Activated gamma-delta T cell treated with Interleukin-2 at 50 U/mL for 16 hours (primary cell): ENCODE results near the gene PSORS1C2.
"Not testable (repeated sequence)": the region's sequence is repeated elsewhere in the genome, so short reads cannot be mapped to it uniquely, and the experiment has no call there.

ENCODE experiments used
- DNase-seq: peaks from one replicate; pipeline ENCODE4 v3.0.0-alpha.2; 2020

The PSORS1C2 gene

DNA sequence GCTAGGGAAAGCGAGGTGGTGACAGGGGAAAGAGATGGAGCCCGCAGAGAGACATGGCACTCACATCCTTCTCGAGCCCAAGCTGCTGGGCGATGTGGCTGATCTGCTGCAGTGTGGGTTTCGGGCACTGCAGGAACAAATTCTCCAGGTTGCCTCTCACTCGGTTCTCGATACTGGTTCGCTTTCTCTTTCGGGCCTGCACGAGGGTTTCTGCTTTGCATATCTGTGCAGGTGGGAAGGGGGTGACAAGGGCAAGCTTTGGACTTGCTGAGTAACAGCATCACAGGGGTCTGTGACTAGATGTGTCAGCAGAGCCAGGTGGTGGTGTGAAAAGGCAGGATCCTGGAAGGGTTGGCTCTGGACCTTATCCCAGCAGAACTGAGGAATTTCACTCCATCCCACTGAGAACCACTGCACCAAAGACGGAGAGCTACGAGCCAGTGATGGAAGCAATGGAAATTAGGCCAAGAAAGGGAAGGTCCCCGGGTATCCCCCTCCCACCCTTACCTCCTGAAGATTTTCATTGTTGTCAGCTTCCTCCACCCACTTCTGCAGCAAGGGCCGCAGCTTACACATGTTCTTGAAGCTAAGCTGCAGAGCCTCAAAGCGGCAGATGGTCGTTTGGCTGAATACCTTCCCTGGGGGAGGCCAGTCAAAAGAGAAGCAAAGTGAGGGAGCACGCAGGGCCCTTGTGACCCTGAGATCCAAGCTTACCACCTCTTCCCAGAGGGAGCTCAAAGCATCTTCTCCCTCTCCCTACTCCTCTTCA is 26.4 kb upstream of the PSORS1C2 start:
- DNase-seq, result not testable (repeated sequence)

DNA sequence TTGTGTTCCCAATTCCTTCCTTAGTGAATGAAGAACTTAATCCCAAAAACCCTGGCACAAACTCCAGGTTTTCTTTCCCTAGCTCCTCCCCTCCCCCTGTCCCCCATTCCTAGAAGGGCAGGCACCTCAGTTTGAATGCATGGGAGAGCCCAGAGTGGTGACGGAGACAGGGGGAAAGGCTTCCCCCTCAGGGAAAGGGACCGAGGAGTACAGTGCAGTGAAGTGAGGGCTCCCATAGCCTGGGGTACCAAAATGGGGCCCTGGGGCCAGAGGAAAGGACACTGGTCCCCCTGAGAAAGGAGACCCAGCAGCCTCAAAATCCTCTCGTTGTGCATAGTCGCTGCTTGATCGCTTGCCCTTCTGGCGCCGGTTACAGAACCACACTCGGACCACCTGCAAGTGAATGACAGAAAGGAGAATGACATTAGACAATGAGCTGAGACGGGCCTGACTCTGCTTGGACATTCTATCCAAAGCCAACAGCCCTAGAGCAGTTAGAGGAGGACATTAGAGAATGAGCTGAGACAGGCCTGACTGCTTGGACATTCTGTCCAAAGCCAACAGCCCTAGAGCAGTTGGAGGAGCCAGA is 25.7 kb upstream of the PSORS1C2 start:
- not testable (repeated sequence) for DNase-seq

DNA sequence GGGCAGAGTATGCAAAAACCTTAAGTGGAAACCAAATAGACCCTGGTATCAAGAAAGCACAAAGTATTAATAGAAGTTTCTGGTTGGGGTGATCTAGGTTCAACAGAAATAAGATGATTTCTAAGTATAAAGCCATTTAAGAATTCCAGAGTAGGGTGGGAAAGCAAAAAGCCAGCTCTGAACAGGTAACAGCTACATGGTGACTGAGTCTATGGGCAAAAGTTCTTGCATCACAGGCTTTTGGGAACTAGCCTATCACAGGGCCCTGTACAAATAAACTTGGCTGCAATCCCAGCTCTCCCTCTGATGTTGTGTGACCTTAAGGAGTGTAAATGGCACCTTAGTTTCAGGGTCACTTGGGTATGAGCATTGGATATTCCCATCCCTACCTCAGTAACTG is 25.1 kb upstream of the PSORS1C2 start:
- no peak for DNase-seq

DNA sequence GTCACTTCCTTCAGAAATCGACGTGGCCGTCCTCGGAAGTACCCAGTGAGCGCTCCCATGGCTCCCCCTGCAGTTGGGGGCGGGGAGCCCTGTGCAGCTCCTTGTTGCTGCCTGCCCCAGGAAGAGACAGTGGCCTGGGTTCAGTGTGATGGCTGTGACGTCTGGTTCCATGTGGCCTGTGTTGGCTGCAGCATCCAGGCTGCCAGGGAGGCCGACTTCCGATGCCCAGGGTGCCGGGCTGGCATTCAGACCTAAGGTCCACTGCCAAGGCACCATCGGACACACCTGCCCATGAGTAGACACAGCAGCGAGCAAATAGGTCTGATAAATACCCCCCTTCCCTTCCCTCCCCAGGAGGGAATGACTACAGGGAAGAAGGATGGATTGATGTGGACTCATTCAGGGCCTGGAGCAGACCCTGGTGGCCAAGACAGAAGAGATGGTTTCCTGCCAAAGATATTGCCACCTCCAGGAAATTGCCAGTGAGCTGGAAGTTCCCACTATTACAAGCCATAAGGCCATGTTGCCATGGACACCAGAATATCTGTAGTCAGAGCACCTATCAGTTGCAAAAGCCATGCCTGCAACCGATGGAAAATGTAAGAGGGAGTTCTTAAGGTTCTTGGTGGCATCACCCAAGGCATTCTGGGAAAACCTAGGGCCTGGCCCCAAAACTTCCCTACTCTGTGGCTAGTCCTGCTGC is 23.7 kb upstream of the PSORS1C2 start:
- DNase-seq, result no peak

DNA sequence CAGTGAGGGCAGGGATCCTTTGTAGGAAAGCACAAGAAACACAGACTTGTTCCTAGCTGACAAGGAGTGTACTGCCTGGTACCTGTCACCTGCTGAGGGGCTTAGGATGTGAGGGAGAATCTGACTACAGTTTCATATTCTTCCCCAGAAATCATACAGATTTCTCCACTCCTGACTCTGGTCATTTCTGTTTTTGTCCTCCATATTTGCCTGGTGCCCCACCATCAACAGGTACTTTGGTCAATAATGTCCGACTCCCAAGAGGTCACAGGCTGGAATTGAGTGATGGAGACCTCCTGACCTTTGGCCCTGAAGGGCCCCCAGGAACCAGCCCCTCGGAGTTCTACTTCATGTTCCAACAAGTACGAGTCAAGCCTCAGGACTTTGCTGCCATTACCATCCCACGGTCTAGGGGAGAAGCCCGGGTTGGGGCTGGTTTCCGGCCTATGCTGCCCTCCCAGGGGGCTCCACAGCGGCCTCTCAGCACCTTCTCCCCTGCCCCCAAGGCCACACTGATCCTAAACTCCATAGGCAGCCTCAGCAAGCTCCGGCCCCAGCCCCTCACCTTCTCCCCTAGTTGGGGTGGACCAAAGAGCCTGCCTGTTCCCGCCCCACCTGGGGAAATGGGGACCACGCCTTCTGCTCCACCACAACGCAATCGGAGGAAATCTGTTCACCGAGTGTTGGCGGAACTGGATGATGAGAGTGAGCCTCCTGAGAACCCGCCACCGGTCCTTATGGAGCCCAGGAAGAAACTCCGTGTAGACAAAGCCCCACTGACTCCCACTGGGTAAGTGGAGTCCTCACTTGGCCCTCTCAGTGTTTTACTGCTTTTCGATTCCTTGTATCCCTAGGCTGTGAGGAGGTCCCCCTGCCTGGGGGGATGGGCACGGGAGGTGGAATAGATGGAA is 22.6 kb upstream of the PSORS1C2 start:
- no peak for DNase-seq

DNA sequence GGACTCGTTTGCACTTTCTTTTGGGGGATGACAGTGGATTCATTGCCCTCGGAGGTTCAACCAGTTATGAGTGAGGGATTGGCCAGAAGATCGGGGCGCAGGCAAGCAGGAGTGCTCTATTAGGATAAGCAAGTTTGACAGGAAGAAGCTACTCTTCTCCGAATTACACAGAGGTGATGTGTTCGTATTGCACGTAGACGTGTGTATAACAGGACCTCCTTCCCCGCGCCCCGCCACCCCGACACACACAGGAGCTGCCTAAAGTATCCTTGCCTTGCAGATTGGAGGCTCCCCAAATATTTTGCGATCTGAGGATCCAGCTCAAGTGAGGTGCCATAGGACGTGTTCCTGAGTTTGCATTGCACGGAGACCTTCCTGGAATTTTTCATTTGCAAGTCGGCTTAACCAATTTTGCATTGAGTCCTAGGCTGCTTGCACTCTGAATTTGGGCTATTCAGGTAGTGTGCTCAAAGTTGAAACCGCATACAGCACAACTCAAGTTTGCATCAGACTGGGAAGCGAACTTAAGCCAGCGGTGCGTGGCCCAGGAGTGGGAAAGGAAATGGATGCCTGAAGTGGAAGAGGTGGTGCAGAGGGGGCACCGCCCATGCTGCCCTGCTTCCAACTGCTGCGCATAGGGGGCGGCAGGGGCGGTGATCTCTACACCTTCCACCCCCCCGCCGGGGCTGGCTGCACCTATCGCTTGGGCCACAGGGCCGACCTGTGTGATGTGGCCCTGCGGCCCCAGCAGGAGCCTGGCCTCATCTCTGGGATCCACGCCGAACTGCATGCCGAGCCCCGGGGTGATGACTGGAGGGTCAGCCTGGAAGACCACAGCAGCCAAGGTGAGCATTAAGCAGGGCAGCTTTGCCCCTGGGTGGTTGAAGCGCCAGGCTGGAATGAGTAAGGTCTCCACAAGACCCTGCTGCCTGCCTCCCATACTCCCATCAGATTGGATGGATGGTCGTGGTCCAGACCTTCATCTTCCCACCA is 20.3 kb upstream of the PSORS1C2 start:
- no peak for DNase-seq

DNA sequence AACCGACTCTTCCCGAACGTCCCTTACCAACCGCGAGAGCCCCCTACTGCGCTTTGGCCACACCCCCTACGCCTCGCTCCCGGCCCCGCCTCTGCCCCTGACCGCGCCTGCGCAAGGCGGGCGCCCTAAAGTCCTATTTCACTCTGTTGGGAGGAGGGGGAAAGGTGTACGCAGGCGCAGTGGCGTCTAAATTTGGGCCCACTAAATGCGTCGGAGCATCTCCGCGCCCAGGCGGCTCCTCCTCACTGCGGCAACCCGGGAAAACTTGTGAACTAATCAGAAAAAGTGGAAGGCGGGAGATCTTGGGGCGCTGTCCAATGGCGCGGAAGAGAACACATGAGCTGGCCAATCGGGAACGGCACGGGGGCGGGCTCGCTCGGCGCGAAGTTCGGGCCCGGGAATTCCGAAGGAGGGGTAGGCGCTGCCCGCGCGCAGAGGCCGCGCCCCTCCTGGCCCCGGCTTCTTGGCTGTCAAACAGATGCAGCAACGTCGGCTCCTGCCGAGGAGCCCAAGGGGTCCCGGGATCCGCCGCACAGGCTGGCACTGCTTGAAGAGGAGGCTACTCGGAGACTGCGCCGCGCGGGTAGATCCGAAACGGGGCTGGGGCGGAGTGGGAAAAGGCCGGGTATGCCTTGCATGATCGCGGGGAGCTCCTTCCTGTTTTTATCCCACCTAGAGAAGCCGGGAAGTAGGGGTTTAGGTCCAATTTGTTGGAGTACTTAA is 19.4 kb upstream of the PSORS1C2 start, which contains the start of gene TCF19:
TCF19 (plus strand) TSS at position 450 of the 723 bp plus-strand sequence. CDS start 881 bp downstream, outside the sequence.
- DNase-seq, result peak; percentile 99

DNA sequence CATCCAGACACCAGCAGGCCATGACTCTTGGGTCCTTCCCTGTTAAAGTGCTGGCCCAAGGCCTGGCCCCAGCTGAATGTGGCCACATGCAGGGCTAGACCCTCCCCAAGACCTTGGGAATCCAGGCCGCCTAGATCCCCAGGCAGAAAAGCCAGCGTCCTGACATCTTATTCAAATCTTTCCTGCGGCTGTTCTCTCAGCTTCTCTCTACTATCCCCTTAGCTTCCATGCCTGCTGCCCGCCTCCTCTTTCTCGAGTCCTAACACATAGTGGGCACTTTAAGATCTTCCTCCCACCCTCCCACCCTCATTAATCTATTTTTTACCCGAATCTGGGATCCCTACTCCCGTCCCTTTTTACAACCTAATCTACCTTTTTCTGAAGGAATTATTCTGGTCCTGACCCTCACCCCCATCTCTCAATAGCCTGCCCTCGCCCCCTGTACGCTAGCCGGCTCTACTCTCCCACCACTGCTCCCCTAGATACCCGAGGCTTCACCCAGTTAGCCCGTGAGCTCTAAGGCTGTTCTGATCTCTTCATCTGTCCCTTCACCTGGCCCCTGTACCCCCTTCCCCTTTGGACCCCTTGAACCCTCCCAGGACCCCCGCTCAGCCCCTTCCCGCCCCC is 18.8 kb upstream of the PSORS1C2 start, which contains the start of gene CCHCR1:
CCHCR1 (minus strand) TSS at position 290 of the 627 bp plus-strand sequence; CDS start at position 88, 202 bp downstream.
- no peak for DNase-seq

DNA sequence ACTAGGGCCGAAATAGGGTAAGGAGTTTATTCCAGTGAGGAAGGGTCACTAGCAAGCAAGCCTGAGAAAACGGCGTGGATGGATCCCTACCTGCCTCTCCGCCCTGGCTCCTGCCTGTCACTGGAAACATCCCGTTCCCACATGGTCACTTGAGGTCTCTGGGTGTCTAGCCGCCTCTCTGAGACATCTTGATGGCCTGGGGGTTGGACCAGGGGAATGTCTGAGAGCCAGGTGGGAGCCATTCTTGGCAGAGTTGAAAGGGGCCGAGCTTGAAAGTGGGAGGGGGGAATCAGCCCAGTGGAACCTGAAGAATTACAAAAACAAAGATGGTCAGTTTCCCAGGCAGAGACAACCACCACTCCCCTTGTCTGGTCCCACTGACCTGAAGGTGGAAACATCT is 17.8 kb upstream of the PSORS1C2 start:
- no peak for DNase-seq

DNA sequence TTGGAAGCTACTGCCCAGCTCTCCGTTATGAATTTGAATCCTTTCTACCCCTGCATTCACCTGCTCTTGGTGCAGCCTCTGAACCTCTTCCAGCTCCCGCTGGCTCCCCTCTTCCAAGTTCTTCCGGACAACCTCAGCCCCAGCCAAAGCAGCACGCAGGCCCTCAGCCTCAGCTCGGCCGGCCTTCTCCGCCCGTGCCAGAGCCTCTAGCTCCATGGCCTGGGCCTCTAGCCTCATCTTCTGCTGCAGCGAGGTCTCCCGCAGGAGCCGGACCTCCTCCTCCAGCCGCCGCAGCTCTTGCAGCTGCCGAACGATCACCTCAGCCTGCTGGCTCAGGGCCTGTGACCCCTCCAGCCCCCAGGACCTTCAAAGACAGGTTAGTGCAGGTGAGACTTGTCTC is 15.6 kb upstream of the PSORS1C2 start:
- DNase-seq, result no peak

DNA sequence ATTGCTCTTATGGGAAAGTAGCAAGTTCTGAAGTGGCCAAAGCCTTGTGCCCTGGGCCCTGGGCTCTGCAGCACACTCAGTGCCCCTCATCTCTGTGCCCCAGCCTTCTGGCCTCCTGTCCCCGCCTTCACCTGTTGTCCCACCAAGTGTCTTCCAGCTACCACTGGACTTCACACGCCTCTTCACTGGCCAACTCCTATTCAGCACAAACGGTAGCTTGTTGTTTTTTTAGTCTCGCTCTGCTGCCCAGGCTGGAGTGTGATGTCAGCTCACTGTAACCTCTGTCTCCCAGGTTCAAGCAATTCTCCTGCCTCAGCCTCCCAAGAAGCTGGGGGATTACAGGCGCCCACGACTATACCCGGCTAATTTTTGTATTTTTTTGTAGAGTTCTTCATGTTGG is 13.9 kb upstream of the PSORS1C2 start:
- DNase-seq, result no peak

DNA sequence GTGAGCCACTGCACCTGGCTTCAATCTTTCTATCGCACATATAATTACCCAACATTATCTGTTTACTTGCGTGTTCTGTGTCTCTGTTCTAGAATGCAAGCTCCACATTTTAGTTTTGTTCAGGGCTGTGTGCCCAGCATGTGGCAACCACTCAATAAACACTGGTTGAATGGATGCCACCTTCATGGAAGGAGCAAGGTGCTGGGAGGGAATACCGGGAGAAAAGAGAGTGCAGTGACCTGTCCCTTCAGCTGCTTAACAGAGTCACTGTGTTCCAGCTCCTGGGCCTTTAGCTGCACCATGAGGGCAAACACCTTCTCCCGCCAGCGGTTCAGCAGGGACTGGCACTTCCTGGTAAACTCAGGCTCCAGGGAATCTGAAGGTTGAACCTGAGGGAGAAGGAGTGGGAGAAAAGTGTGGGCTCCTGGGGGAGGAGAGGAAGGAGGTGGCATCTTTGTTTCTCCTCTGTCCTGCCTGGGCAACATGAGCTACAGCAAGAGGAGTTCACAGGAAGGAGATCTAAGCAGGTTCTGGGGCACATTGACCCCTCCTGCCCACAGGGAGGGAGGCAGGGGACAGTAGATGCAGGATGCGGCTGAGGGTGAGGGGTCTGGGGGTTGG is 11.1 kb upstream of the PSORS1C2 start:
- DNase-seq, result no peak

DNA sequence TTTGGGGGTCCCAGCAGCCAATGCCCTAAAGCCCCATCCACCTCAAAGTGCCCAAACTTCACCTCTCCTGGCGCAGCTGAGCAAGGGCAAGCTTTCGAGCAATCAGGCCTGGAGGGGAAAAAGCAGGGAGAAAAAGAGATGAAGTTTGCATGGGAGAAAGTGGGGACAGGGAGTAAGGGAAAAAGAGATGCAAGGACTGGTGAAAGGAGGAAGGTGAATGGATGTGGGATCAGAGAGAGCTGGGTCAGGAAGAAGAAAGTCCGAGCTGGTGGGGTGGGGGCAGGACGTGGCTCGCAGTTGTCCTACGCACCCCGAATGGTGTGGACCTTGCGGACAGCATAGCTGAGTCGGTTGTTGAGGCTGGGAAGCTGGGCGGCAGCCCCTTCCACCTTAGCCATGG is 6.5 kb upstream of the PSORS1C2 start:
- DNase-seq, result no peak

DNA sequence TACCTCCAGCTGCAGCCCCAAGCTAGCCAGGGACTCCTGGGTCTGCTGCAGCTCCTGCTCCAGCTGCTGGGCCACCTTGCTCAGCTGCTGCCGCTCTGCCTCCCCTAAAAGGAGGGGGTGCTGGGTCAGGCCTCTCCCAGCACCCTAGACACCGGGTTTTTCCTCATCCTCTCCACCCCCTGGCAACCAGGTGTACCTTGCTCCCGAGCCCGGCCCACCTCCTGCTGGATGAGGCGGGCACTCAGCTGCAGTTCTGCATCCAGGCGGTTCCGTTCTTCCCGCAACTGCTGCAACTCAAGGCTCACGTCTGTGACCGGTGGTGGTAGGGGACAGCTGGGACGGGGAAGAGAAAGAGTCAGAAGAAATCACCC is 6.1 kb upstream of the PSORS1C2 start:
- DNase-seq, result no peak

DNA sequence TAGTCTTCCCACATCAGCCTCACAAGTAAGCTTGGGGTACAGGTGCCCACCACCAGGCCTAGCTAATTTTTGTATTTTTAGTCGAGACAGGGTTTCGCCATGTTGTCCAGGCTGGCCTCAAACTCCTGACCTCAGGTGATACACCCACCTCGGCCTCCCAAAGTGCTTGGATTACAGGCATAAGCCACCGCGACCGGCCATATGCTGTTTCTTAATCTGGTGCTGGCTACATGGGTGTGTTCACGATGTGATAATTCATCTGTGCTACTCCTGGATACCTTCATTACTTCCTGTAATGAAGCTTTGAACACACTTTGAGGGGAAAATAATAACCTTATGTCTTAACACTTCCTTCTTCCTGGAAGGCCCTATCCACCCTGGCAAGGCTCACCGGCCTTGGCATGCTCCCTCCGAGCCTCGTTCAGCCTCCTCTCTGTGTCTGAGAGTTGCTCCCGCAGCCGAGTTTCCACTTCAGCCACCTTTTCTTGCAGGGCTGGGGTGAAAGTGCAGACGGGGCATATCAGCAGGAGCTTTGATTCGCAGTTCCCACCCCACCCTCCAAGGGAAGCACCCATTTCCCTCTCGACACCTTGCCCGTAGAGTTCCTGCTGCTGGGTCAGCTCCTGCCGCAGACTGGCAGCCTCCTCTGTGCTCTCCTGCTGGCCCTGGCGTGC is 5.6 kb upstream of the PSORS1C2 start:
- no peak for DNase-seq

DNA sequence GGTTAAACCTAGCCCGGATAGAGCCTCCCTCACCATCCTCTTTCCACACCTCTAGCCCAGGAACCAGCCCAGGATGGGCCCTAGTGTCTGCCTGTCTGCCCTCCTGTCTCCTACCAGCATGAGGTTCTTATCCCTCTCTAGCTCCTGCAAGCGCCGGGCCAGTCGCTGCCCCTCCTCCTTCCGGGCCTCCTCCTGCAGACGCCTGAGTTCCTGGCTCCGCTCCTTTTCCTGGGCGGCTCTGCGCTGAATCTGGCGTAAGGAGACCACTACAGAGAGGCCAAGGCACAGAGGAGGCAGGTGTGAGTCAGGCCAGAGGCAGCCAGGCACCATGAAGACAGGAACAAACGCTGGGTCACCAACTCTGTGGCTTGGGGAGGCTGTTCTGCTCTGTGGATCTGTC is 4.3 kb upstream of the PSORS1C2 start:
- no peak for DNase-seq

DNA sequence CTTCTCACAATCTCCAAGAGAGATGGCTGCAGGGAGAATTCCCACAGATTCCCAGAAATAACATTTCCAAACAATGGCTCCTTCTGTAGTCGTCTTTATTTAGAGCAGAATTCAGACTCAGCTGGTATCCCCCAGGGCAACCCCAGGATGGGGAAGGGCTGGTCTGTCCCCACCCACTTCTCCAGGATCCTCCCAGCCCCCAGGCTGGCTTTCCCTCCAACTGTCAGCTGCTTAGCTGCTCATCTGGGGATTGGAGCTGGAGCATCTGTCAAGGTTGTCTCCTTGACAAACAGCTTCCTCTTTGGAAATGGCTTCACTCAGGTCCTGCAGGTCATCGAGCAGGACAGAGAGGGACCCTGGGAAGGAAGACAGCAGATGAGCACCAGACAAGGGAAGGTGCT is 3.5 kb upstream of the PSORS1C2 start:
- DNase-seq, result no peak

DNA sequence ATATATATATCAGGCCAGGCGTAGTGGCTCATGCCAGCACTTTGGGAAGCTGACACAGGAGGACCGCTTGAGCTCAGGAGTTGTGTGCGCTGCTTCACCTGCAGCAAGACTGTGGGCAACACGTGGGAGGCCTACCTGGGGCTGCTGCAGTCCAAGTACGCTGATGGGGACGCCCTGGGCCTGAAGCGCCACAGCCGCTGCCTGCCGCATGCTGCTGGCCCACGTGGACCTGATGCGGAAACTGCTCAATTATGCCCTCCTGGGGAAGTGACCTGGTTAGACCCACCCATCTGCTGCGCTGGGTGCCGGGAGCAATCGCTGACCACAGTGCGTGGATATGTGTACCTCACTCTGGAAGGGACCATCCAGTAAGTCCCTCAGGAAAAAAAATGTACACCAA is 1.8 kb upstream of the PSORS1C2 start:
- DNase-seq, result no peak

DNA sequence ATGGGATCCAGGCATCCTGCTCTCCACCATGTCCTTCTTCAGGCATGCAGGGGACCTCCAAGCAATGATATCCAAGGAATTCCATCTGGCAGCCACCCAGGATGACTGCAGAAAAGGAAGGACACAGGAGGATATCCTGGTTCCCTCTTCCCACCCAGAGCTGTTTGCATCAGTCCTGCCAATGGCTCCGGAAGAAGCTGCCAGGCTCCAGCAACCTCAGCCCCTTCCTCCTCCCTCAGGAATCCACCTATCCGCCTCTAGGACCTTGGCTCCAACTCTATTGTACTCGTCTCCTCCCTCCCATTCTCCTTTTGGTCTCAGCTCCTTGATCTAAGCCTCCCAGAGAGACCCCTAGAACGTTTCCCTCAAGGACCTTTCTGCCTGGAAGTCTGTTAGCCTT is 733 bp upstream of the PSORS1C2 start:
- DNase-seq, result no peak
